SK-N-SH (cell line): ENCODE data around the gene RARA. TPM values are rescaled to one million over a fixed set of nuclear protein-coding genes. Genes with fewer than 3 reads are reported as not detected.

Experiments used
- CTCF ChIA-PET: fragments of 300-600, 350-600 bp; formaldehyde crosslinking; extraction: SDS; loops from one replicate; lab custom pipeline; 2021; lab: Yijun Ruan, JAX
- POLR2A ChIA-PET: fragments of 350-600 bp; sonication (Branson Sonifier 250); formaldehyde crosslinking; extraction: SDS; loops from one replicate; lab custom pipeline; 2020; ENCODE audit warnings: antibody characterized with exemption, inconsistent platforms; lab: Yijun Ruan, JAX
- DNase-seq: peaks from one replicate; pipeline ENCODE4 v3.0.0; 2012
- H2AFZ ChIP-seq: fragments of 200-600 bp; sonication (generic); 2 replicates; pipeline ENCODE4 v1.8.1; 2016; ENCODE audit warnings: antibody characterized with exemption, mild to moderate bottlenecking, low read depth
- H3F3A ChIP-seq: fragments of 200-600 bp; sonication (generic); replicated peaks from 2 replicates; pipeline ENCODE3; 2016; ENCODE audit warnings: antibody characterized with exemption, mild to moderate bottlenecking; ENCODE audit not compliant: insufficient read depth
- H3K27ac ChIP-seq, 2 experiments: fragments of 200-500 bp in 1 of 2; fragments of 200-600 bp in 1 of 2; sonication (Bioruptor generic) in 1 of 2; sonication (generic), shearing (Covaris generic) in 1 of 2; 2 replicates each; pipeline versions ENCODE4 v1.5.1 to v1.6.1; 2014 to 2016; ENCODE audit warnings: low read depth in 2 of 2, inconsistent platforms in 1 of 2, low read length in 1 of 2, mild to moderate bottlenecking in 1 of 2, mixed read lengths in 1 of 2
- H3K27me3 ChIP-seq: fragments of 200-600 bp; sonication (generic), shearing (Covaris generic); 2 replicates; pipeline ENCODE4 v1.6.1; 2016; ENCODE audit warnings: mixed run types; ENCODE audit not compliant: insufficient read depth
- H3K36me3 ChIP-seq, 2 experiments: fragments of 200-500 bp in 1 of 2; fragments of 200-600 bp in 1 of 2; sonication (Bioruptor generic) in 1 of 2; sonication (generic) in 1 of 2; replicated peaks in 1 of 2; 2 replicates each; pipeline versions ENCODE3 to v1.5.1; 2014 to 2016; ENCODE audit warnings: low read length in 1 of 2, mild to moderate bottlenecking in 1 of 2; ENCODE audit not compliant: insufficient read depth in 2 of 2, control insufficient read depth in 1 of 2
- H3K4me1 ChIP-seq, 2 experiments: fragments of 200-500 bp in 1 of 2; fragments of 200-600 bp in 1 of 2; sonication (Bioruptor generic) in 1 of 2; sonication (generic), shearing (Covaris generic) in 1 of 2; 2 replicates each; pipeline versions ENCODE4 v1.5.1 to v1.6.1; 2014 to 2016; ENCODE audit warnings: low read depth in 1 of 2, low read length in 1 of 2, mixed run types in 1 of 2; ENCODE audit not compliant: insufficient read depth in 2 of 2, control insufficient read depth in 1 of 2
- H3K4me2 ChIP-seq: fragments of 200-600 bp; sonication (generic), shearing (Covaris generic); 2 replicates; pipeline ENCODE4 v1.6.1; 2017; ENCODE audit warnings: mixed run types
- H3K4me3 ChIP-seq, 2 experiments: fragments of 200-500 bp in 1 of 2; fragments of 200-600 bp in 1 of 2; sonication (Bioruptor generic) in 1 of 2; sonication (generic), shearing (Covaris generic) in 1 of 2; 2 replicates each; pipeline versions ENCODE4 v1.5.1 to v1.8.1; 2014 to 2016; ENCODE audit warnings: low read depth in 2 of 2, inconsistent platforms in 1 of 2, low read length in 1 of 2, mild to moderate bottlenecking in 1 of 2, mixed read lengths in 1 of 2, moderate library complexity in 1 of 2
- H3K79me2 ChIP-seq: fragments of 200-600 bp; sonication (generic); 2 replicates; pipeline ENCODE4 v1.8.1; 2017; ENCODE audit warnings: mild to moderate bottlenecking; ENCODE audit not compliant: insufficient read depth
- H3K9ac ChIP-seq: fragments of 200-600 bp; sonication (generic); 2 replicates; pipeline ENCODE4 v1.6.1; 2017; ENCODE audit warnings: mixed run types
- H3K9me2 ChIP-seq: fragments of 200-600 bp; sonication (generic); 2 replicates; pipeline ENCODE4 v1.6.1; 2017; ENCODE audit warnings: mixed run types
- H3K9me3 ChIP-seq: fragments of 200-600 bp; sonication (generic); 2 replicates; pipeline ENCODE4 v1.6.1; 2017; ENCODE audit warnings: mixed run types, mild to moderate bottlenecking, moderate library complexity
- H4K20me1 ChIP-seq: fragments of 200-600 bp; sonication (generic); 2 replicates; pipeline ENCODE4 v1.6.1; 2017; ENCODE audit warnings: mild to moderate bottlenecking, mixed run types; ENCODE audit not compliant: insufficient read depth
- ELF1 ChIP-seq: IDR thresholded peaks from 2 replicates; pipeline ENCODE4 v1.4.0; 2012
- EP300 ChIP-seq, 2 experiments: IDR thresholded peaks; 2 replicates each; pipeline versions ENCODE4 v1.4.0 to v1.6.1; 2012; ENCODE audit warnings: borderline replicate concordance in 1 of 2, low read depth in 1 of 2, low read length in 1 of 2
- FOSL2 ChIP-seq: IDR thresholded peaks from 2 replicates; pipeline ENCODE4 v1.4.0; 2012; ENCODE audit warnings: low read depth, mild to moderate bottlenecking, moderate library complexity, borderline replicate concordance
- GATA2 ChIP-seq: sonication (generic); formaldehyde crosslinking; IDR thresholded peaks from 2 replicates; pipeline ENCODE4 v1.5.0; 2020; ENCODE audit warnings: mild to moderate bottlenecking, missing genetic modification reagents
- MAX ChIP-seq: IDR thresholded peaks from 2 replicates; pipeline ENCODE4 v1.4.0; 2012; ENCODE audit warnings: low read depth
- MEF2A ChIP-seq: IDR thresholded peaks from 2 replicates; pipeline ENCODE4 v1.4.0; 2012; ENCODE audit warnings: low read depth, borderline replicate concordance
- NFIC ChIP-seq: IDR thresholded peaks from 2 replicates; pipeline ENCODE4 v1.4.0; 2012; ENCODE audit warnings: borderline replicate concordance
- PBX3 ChIP-seq: IDR thresholded peaks from 2 replicates; pipeline ENCODE4; 2012
- RAD21 ChIP-seq: IDR thresholded peaks from 2 replicates; pipeline ENCODE4 v1.6.1; 2012; ENCODE audit warnings: mild to moderate bottlenecking, low read length
- RCOR1 ChIP-seq: fragments of 150-350 bp; IDR thresholded peaks from 2 replicates; pipeline ENCODE4 v1.6.1; 2017; ENCODE audit warnings: antibody characterized with exemption, low read length
- RFX5 ChIP-seq: IDR thresholded peaks from 2 replicates; pipeline ENCODE4 v1.6.1; 2012; ENCODE audit warnings: mild to moderate bottlenecking, improper control_type of control experiment, low read length
- TAF1 ChIP-seq: IDR thresholded peaks from 2 replicates; pipeline ENCODE4 v1.6.1; 2012; ENCODE audit warnings: low read depth, mild to moderate bottlenecking, low read length, moderate library complexity, borderline replicate concordance
- TEAD4 ChIP-seq: IDR thresholded peaks from 2 replicates; pipeline ENCODE4 v1.4.0; 2012; ENCODE audit warnings: mild to moderate bottlenecking, borderline replicate concordance; ENCODE audit not compliant: insufficient read depth
- YY1 ChIP-seq: IDR thresholded peaks from 2 replicates; pipeline ENCODE4 v1.4.0; 2012; ENCODE audit warnings: low read depth, mild to moderate bottlenecking
- ZBTB33 ChIP-seq: IDR thresholded peaks from 2 replicates; pipeline ENCODE4 v1.4.0; 2012; ENCODE audit warnings: low read depth, borderline replicate concordance
- WGBS: methylation state at CpG from one replicate; pipeline ENCODE4 v1.1.6; 2017; ENCODE audit warnings: low lambda C conversion rate; 5-methylcytosine and 5-hydroxymethylcytosine counted together
- polyA plus RNA-seq, 3 experiments: library from polyadenylated mRNA; depleted of rRNA; stranded (reverse); fragments of >200 nt; gene quantifications; 2 replicates each; pipeline ENCODE4 v1.2.3, GENCODE V29; 2012

RARA gene
- polyA plus RNA-seq, 1 of the 3 experiments (the other 2 are of a cell fraction) = 13.3 TPM

GRCh38 chr17:40321524-40321929, 12.5 kb downstream of the RARA start:
- ChIA-PET POLR2A (interaction anchor here (1.0 to 1.3 kb wide), 3 partner anchors 9 to 10 kb away, joined by 3 to 5 read pairs (median 4); no protein-coding TSS in a partner anchor), CTCF (interaction anchor here (1.0 to 57.6 kb wide), 3 partner anchors 16 to 154 kb away, joined by 4 to 1706 read pairs (median 1706); partner anchors contain the start of genes CDC6, GJD3 and RARA)
- peaks cover 90% of the 10 kb centered on the region for H3K79me2 ChIP-seq
- H3K9me2 ChIP-seq = no peaks in the 10 kb centered on the region
- DNase-seq = no peak
- no peaks in the 10 kb centered on the region for H3K27me3 ChIP-seq
- H4K20me1 ChIP-seq = peaks cover 52% of the 10 kb centered on the region
- TF ChIP-seq EP300 (IDR thresholded peaks at IDR 0.05; ENCODE audit: borderline replicate concordance in 1 of 2, low read depth in 1 of 2, low read length in 1 of 2) = no peak
- no peak for TF ChIP-seq MAX
- TF ChIP-seq YY1 = no peak
- TF ChIP-seq TAF1 = no peak
- no peak for TF ChIP-seq ELF1
- no peak for TF ChIP-seq RAD21
- 63% methylated on average over 2 of the region's 4 CpGs for WGBS
- H3K4me2 ChIP-seq = peak overlapping the region; percentile 95
- H3K36me3 ChIP-seq = no peaks in the 10 kb centered on the region
- H3K4me1 ChIP-seq = peaks cover 68 to 91% of the 10 kb centered on the region in 2 experiments
- no peak overlapping the region for H2AFZ ChIP-seq
- peak overlapping the region; percentile 91 to 96 for H3K27ac ChIP-seq
- peak overlapping the region; percentile 97; the same call in 1 of the 2 replicates for H3K9ac ChIP-seq
- peak overlapping the region; percentile 29 to 54 for H3K4me3 ChIP-seq
- no peaks in the 10 kb centered on the region for H3K9me3 ChIP-seq
- peaks cover 28% of the 10 kb centered on the region for H3F3A ChIP-seq

- H3K4me2 ChIP-seq = peak overlapping the region; percentile 95
- no peak overlapping the region for H2AFZ ChIP-seq
- TF ChIP-seq EP300 (IDR thresholded peaks at IDR 0.05; ENCODE audit: borderline replicate concordance in 1 of 2, low read depth in 1 of 2, low read length in 1 of 2) = no peak
- TF ChIP-seq FOSL2 = no peak
- TF ChIP-seq RFX5 = no peak
- no peak for TF ChIP-seq ZBTB33
- TF ChIP-seq RCOR1 = no peak
- no peak for TF ChIP-seq PBX3
- peak; percentile 23; the same call in 1 of the 2 replicates for TF ChIP-seq NFIC
- TF ChIP-seq GATA2 = no peak
- TF ChIP-seq TEAD4 = no peak
- TF ChIP-seq MEF2A = peak; percentile 41; the same call in 1 of the 2 replicates
- H3K27ac ChIP-seq = peak overlapping the region; percentile 91 to 96
- peaks cover 70 to 91% of the 10 kb centered on the region in 2 experiments for H3K4me1 ChIP-seq
- peaks cover 26% of the 10 kb centered on the region for H3F3A ChIP-seq
- peak overlapping the region; percentile 97 for H3K9ac ChIP-seq
- POLR2A ChIA-PET = interaction anchor here (1.1 to 1.3 kb wide), 2 partner anchors 10 to 11 kb away, joined by 3 to 5 read pairs; no protein-coding TSS in a partner anchor
- peaks cover 92% of the 10 kb centered on the region for H3K79me2 ChIP-seq
- peak overlapping the region; percentile 29 to 54 for H3K4me3 ChIP-seq
- H3K27me3 ChIP-seq = no peaks in the 10 kb centered on the region
- H3K9me2 ChIP-seq = no peaks in the 10 kb centered on the region
- H4K20me1 ChIP-seq = peaks cover 57% of the 10 kb centered on the region
- CTCF ChIA-PET = interaction anchor here (1.0 to 57.6 kb wide), 3 partner anchors 16 to 154 kb away, joined by 4 to 1706 read pairs (median 1706); partner anchors contain the start of genes CDC6, GJD3 and RARA
- no peaks in the 10 kb centered on the region for H3K36me3 ChIP-seq
- 36% methylated on average over 4 of the region's 4 CpGs for WGBS
- no peaks in the 10 kb centered on the region for H3K9me3 ChIP-seq
- DNase-seq = no peak
These were observed 13.0 kb downstream of the RARA start for GRCh38 chr17:40321961-40322357.
